SK-N-DZ (cell line): Measurements from ENCODE around the gene UPP2.
A peak's percentile ranks its signal among the peaks of the same experiment; 100 is the strongest.

ENCODE experiments used
- DNase-seq: peaks from one replicate; pipeline ENCODE4 v3.0.0-alpha.2; 2015; ENCODE audit warnings: low spot score

The UPP2 gene

GRCh38 chr2:158140201-158140600 is 38.5 kb downstream of the UPP2 start:
- DNase-seq, result no peak

DNA sequence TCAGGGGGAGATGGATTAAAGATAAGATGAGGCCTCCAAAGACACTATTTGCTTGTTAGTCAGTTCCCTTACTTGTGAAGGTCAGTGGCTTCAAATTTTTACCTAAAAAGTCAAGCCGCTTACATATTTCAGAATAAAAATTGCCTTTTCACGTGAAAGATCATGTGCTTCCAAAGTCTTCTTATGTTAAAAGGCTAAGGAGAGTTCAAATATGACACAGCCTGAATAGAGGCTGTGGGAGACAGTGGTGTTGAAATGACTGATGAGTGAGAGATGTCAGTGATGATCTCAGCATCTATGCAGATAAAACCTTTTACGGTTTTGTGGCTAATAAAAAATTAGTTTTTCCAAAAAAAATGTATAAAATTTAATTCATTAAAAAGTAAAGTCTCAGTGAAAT is 40.5 kb downstream of the UPP2 start:
- no peak for DNase-seq

DNA sequence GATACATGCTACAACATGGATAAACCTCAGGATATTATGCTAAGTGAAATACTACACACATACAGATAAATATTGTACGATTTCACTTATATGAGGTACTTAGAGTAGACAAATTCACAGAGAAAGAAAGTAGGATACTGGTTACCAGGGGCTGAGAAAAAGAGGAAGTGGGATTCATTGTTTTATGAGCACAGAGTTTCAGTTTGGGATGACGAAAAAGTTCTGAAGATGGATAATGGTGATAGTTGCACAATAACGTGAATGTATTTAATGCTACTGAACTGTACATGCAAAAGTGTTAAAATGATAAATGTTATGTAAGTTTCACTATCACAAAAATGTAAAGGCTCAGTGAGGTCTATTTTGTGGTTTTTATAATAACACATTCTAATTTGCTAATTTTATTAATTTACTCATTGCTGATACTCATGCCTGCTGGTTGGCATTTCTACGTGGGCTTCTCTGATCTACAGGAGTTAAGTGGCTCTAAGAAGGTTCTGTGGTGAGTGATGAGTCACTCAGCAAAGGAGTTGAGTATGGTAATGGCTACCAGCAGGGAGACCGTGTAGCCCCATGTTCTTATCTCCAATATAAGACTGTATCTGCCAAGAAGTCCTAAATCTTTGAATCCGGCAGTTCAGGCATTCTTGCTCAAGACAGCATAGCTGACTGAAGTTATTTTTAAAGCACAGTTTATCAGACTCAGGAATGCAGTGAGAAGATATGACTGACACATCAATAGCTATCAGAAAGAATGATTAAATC is 41.1 kb downstream of the UPP2 start:
- DNase-seq, result no peak

DNA sequence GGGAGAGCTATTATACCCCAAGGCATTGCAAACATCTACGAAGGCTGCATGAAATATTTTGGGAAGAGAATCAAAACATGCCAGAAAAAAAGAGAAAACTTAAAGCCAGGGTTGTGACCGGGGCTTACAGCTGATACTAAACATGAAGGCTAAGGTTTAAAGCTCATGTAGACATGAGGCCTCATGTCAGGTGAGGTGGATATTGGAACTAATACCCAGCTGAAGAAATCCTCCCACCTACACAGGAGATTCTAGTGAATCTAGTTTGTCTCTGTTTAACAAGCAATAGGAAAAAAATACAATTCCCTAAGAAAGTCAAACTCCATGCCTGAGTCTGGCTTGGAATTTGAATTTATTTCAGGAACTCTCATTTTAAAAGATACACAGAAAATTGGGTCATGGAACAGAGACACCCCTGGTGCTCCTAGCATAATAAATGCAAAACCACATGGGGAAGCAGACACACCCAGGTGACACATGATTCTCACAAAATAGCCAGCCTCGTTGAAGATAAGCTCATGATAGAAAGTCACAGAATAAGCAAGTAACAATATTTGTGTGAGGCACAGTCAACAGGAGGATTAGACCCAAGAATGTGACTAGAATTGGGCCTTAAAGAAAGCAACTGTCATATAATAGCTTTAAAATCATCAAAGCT is 42.2 kb downstream of the UPP2 start:
- DNase-seq, result no peak

- DNase-seq, result no peak
These were observed 43.4 kb downstream of the UPP2 start for GRCh38 chr2:158144914-158145625.

- no peak for DNase-seq
These were observed 51.8 kb downstream of the UPP2 start for GRCh38 chr2:158153270-158154015.

DNA sequence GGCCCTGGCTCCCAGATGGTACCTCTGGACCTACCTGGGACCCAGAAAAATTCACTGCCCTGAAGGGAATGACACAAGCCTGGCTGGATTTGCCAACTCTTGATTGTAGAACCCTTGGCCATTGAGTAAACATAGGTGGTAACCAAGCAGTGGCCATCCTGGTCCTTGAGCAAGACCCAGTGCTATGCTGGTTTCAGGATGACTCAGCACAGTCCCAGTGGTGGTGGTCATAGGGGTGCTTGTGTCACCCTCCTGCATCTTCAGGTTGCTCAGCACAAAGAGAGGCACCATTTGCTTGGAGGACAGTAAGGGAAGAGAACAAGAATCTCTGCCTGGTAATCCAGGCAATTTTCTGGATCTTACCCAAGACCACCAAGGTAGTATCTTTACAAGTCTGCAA is 52.9 kb downstream of the UPP2 start:
- DNase-seq, result no peak

- DNase-seq, result no peak
These were observed 71.0 kb downstream of the UPP2 start for GRCh38 chr2:158172719-158173118.

- DNase-seq, result no peak
These were observed 72.8 kb downstream of the UPP2 start for GRCh38 chr2:158174495-158174894.

GRCh38 chr2:158174956-158175355 is 73.3 kb downstream of the UPP2 start:
- no peak for DNase-seq

DNA sequence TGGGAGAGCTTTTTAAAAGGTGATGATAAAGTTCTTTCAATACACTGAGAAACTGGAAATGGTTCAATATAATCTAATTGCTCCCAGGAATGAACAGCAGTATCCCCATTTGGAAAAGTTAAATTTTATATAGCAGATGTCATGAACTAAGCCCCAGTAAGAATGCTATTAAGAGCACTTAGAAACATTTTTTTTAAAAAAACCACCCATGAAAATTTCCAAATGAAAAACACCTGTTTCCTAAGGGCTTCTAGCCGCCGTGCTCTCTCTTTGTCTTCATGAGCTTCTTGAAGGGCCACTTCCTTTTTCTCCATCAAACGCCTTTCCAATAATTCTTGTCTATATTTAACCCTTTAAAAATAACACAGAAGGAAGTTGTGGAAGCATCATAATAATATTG is 77.0 kb downstream of the UPP2 start:
- peak; percentile 40 for DNase-seq

GRCh38 chr2:158179660-158180059 is 78.0 kb downstream of the UPP2 start:
- no peak for DNase-seq

- no peak for DNase-seq
These were observed 79.5 kb downstream of the UPP2 start for GRCh38 chr2:158181171-158181570.

DNA sequence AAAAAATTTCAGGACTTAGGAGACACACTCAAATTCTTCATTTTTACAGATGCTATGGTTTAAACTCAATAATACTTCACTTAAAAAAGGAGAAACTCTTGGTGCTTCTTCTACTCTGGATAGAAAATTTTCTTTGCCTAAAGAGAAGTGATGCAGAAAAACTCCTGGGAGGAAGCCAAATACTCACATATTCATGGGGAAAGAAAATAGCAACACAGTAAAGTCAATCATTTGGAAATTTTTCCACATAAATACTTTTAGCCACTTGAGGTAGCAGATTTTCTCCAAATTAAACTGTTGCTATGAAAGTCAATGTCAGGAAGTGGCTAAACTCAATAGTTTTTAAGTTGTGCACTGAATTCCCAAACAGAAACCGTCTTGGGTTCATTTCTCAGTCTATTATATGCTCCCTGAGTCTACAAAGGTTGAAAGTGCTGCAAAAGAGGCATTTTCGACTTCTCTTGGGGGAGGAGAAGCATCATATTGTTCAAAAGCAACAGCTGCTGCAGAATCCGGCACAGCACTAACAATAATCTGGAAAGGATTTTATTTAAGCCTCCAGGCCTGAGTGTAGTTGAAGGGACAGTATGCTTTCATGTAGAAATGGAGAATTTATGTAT is 81.1 kb downstream of the UPP2 start:
- no peak for DNase-seq

GRCh38 chr2:158184001-158184400 is 82.3 kb downstream of the UPP2 start:
- no peak for DNase-seq

- DNase-seq, result no peak
These were observed 83.1 kb downstream of the UPP2 start for GRCh38 chr2:158184556-158185343.
